GM12892 (cell line): ENCODE data around the gene MYBPC3.

Source experiments
- POLR2A ChIP-seq: IDR thresholded peaks from 2 replicates; pipeline ENCODE4 v1.6.1; 2011; ENCODE audit warnings: low read depth, low read length, control low read depth
- POLR2AphosphoS5 ChIP-seq: IDR thresholded peaks from 2 replicates; pipeline ENCODE4 v1.6.1; 2011; ENCODE audit warnings: low read depth, low read length, control low read depth
- TAF1 ChIP-seq: IDR thresholded peaks from 2 replicates; pipeline ENCODE4 v1.6.1; 2011; ENCODE audit warnings: low read depth, mild to moderate bottlenecking, control low read depth, low read length, borderline replicate concordance

- TF ChIP-seq POLR2AphosphoS5 = no peak
- TF ChIP-seq POLR2A = no peak
- no peak for TF ChIP-seq TAF1
These were observed 49.6 kb downstream of the MYBPC3 start for GRCh38 chr11:47302853-47303252.
